Posterior vena cava (tissue), 2 donors: ENCODE data around the gene ODF4. TPM values are rescaled to one million over a fixed set of nuclear protein-coding genes. Genes with fewer than 3 reads are reported as not detected.
"Not testable (repeated sequence)": the region's sequence is repeated elsewhere in the genome, so short reads cannot be mapped to it uniquely, and the experiment has no call there.

ENCODE experiments used
- DNase-seq: peaks from one replicate; pipeline ENCODE4 v3.0.0-alpha.2; 2020; ENCODE audit warnings: low spot score
- intact Hi-C, 2 donors: fragments of 100-400 bp; cut with DNase I; formaldehyde crosslinking; loops; one replicate each; pipeline versions ENCODE4 v1.14.1 to v1.14.2; 2022 to 2023
- total RNA-seq, 2 donors: library from RNA; stranded (reverse); fragmentation: NEBNext Ultra II Directional; extraction: Animal tissue kit (Norgen Biotek cat#: 25700); gene quantifications; one replicate each; pipeline ENCODE4 v1.2.1, GENCODE V29; 2021
- donor health status: DM: yes; HTN: yes; CAD: no.
- donor health status: DM: yes; HTN: yes; CAD: no.

The ODF4 gene
- total RNA-seq, 2 donors from 2014 or later = not detected

GRCh38 chr17:8362651-8363332 lies 23.2 kb downstream of the ODF4 start:
- no peak for DNase-seq

GRCh38 chr17:8365143-8365542 lies 25.5 kb downstream of the ODF4 start:
- intact Hi-C loops = no loop called here
- DNase-seq = no peak

More at GRCh38 chr17:8362651-8363332, 23.2 kb downstream of the ODF4 start:
- intact Hi-C loops = no loop called here

GRCh38 chr17:8366231-8366630 lies 26.6 kb downstream of the ODF4 start:
- DNase-seq = no peak
- intact Hi-C loops = no loop called here

- intact Hi-C loops = no loop called here
- no peak for DNase-seq
These were observed 28.6 kb downstream of the ODF4 start for GRCh38 chr17:8368193-8368592.

- no peak for DNase-seq
- intact Hi-C loops = no loop called here
These were observed 30.3 kb downstream of the ODF4 start for GRCh38 chr17:8369944-8370343.

- intact Hi-C loops = no loop called here
- DNase-seq = no peak
These were observed 32.1 kb downstream of the ODF4 start for GRCh38 chr17:8371786-8372185.

- DNase-seq = no peak
- intact Hi-C loops = no loop called here
These were observed 32.8 kb downstream of the ODF4 start for GRCh38 chr17:8372422-8372821.

GRCh38 chr17:8373856-8374255 lies 34.2 kb downstream of the ODF4 start:
- intact Hi-C loops, DNase-seq: not testable (repeated sequence)

GRCh38 chr17:8375738-8376259 lies 36.2 kb downstream of the ODF4 start:
- intact Hi-C loops = no loop called here
- no peak for DNase-seq

- intact Hi-C loops = no loop called here
These were observed 36.8 kb downstream of the ODF4 start, which contains the start of gene KRABD2 for GRCh38 chr17:8376271-8377067. KRABD2 (minus strand) TSS chr17:8376704.

GRCh38 chr17:8377422-8377821 lies 37.8 kb downstream of the ODF4 start:
- DNase-seq = no peak
- intact Hi-C loops = no loop called here

More at GRCh38 chr17:8376271-8377067, 36.8 kb downstream of the ODF4 start, which contains the start of gene KRABD2:
- peak; percentile 97 for DNase-seq

GRCh38 chr17:8378117-8378516 lies 38.5 kb downstream of the ODF4 start:
- intact Hi-C loops, DNase-seq: not testable (repeated sequence)

- intact Hi-C loops = no loop called here
- no peak for DNase-seq
These were observed 40.4 kb downstream of the ODF4 start for GRCh38 chr17:8380049-8380448.

GRCh38 chr17:8382052-8382879 lies 42.6 kb downstream of the ODF4 start:
- intact Hi-C loops = no loop called here
- no peak for DNase-seq

- DNase-seq = no peak
- intact Hi-C loops = no loop called here
These were observed 43.2 kb downstream of the ODF4 start for GRCh38 chr17:8382880-8383142.

- peak; percentile 98 for DNase-seq
- intact Hi-C loops = no loop called here
These were observed 43.6 kb downstream of the ODF4 start, which contains the start of gene RPL26 for GRCh38 chr17:8383143-8383822. RPL26 (minus strand) TSS chr17:8383193; CDS start chr17:8382310, 883 bp downstream.

GRCh38 chr17:8384801-8385378 lies 45.2 kb downstream of the ODF4 start:
- no peak for DNase-seq
- intact Hi-C loops = no loop called here

- no peak for DNase-seq
- intact Hi-C loops = no loop called here
These were observed 47.2 kb downstream of the ODF4 start for GRCh38 chr17:8386841-8387240.
